Neural cell (in vitro differentiated cells): ENCODE measurements around the gene ALDOC. TPM values are rescaled to one million over a fixed set of nuclear protein-coding genes. Genes with fewer than 3 reads are reported as not detected.

Experiments used
- H2AFZ ChIP-seq: fragments of 200-600, 300-800 bp; sonication (generic), shearing (Covaris generic); 2 replicates; pipeline ENCODE4 v1.6.0; 2014; ENCODE audit warnings: low read depth, mild to moderate bottlenecking, antibody characterized with exemption, low read length, moderate library complexity
- H3F3A ChIP-seq: fragments of 200-600 bp; shearing (Covaris generic); 2 replicates; pipeline ENCODE4 v1.6.1; 2016; ENCODE audit warnings: mild to moderate bottlenecking, moderate library complexity, mixed read lengths, antibody characterized with exemption, low read length; ENCODE audit not compliant: insufficient read depth, poor library complexity, severe bottlenecking
- H3K27ac ChIP-seq: fragments of 200-600, 300-800 bp; sonication (generic), shearing (Covaris generic); 2 replicates; pipeline ENCODE4 v1.5.1; 2014; ENCODE audit warnings: mild to moderate bottlenecking, low read length, moderate library complexity
- H3K27me3 ChIP-seq: fragments of 300-800, 200-600 bp; sonication (generic), shearing (Covaris generic); 2 replicates; pipeline ENCODE4 v1.6.0; 2014; ENCODE audit warnings: mild to moderate bottlenecking, low read depth, low read length, moderate library complexity; ENCODE audit not compliant: insufficient read depth
- H3K36me3 ChIP-seq: fragments of 300-800, 200-600 bp; sonication (generic), shearing (Covaris generic); 2 replicates; pipeline ENCODE4 v1.5.1; 2014; ENCODE audit warnings: mild to moderate bottlenecking, antibody characterized with exemption, low read length, moderate library complexity; ENCODE audit not compliant: insufficient read depth
- H3K4me2 ChIP-seq: fragments of 300-800, 200-600 bp; sonication (generic), shearing (Covaris generic); 2 replicates; pipeline ENCODE4 v1.6.0; 2014; ENCODE audit warnings: mild to moderate bottlenecking, low read length
- H3K4me3 ChIP-seq: fragments of 300-800, 200-600 bp; sonication (generic), shearing (Covaris generic); 2 replicates; pipeline ENCODE4 v1.5.1; 2014; ENCODE audit warnings: mild to moderate bottlenecking, low read length, moderate library complexity
- H3K79me2 ChIP-seq: fragments of 200-600 bp; shearing (Covaris generic); replicated peaks from 2 replicates; pipeline ENCODE4 v1.6.0; 2014; ENCODE audit warnings: mild to moderate bottlenecking, low read length, moderate library complexity; ENCODE audit not compliant: insufficient read depth
- H3K9ac ChIP-seq: fragments of 300-800, 200-600 bp; sonication (generic), shearing (Covaris generic); 2 replicates; pipeline ENCODE4 v1.6.1; 2016; ENCODE audit warnings: mild to moderate bottlenecking, low read length, mixed read lengths
- H3K9me2 ChIP-seq: fragments of 200-600 bp; shearing (Covaris generic); 2 replicates; pipeline ENCODE4 v1.6.1; 2016; ENCODE audit warnings: mild to moderate bottlenecking, low read length, mixed read lengths; ENCODE audit not compliant: insufficient read depth
- H3K9me3 ChIP-seq: fragments of 200-600, 300-800 bp; sonication (generic), shearing (Covaris generic); 2 replicates; pipeline ENCODE4 v1.6.1; 2016; ENCODE audit warnings: mild to moderate bottlenecking, mixed run types, low read length, moderate library complexity, mixed read lengths
- H4K20me1 ChIP-seq: fragments of 200-600 bp; shearing (Covaris generic); 2 replicates; pipeline ENCODE4 v1.6.1; 2016; ENCODE audit warnings: mild to moderate bottlenecking, mixed run types; ENCODE audit not compliant: insufficient read depth
- CTCF ChIP-seq: fragments of 450-650 bp; IDR thresholded peaks from 2 replicates; pipeline ENCODE4 v1.5.1; 2014; ENCODE audit warnings: antibody characterized with exemption, mild to moderate bottlenecking, moderate library complexity; ENCODE audit not compliant: poor library complexity, severe bottlenecking
- EP300 ChIP-seq: fragments of 450-650 bp; conservative IDR thresholded peaks from 2 replicates; pipeline ENCODE4 v1.6.1; 2014; ENCODE audit warnings: antibody characterized with exemption, mild to moderate bottlenecking, moderate library complexity; ENCODE audit not compliant: poor library complexity, severe bottlenecking
- EZH2 ChIP-seq: fragments of 200-600, 300-800 bp; shearing (Covaris generic), sonication (generic); IDR thresholded peaks from 2 replicates; pipeline ENCODE4 v1.6.1; 2014; ENCODE audit warnings: antibody characterized with exemption, low read length, borderline replicate concordance, mild to moderate bottlenecking; ENCODE audit not compliant: insufficient read depth, poor library complexity, severe bottlenecking
- MXI1 ChIP-seq: fragments of 450-650 bp; conservative IDR thresholded peaks from 2 replicates; pipeline ENCODE4 v1.6.1; 2014; ENCODE audit warnings: antibody characterized with exemption, mild to moderate bottlenecking; ENCODE audit not compliant: poor library complexity, severe bottlenecking
- POLR2AphosphoS5 ChIP-seq: IDR thresholded peaks from 2 replicates; pipeline ENCODE4 v1.6.1; 2012
- RAD21 ChIP-seq: fragments of 450-650 bp; conservative IDR thresholded peaks from 2 replicates; pipeline ENCODE4 v1.6.1; 2014; ENCODE audit warnings: antibody characterized with exemption, mild to moderate bottlenecking, moderate library complexity
- REST ChIP-seq: IDR thresholded peaks from 2 replicates; pipeline ENCODE4 v1.6.1; 2012; ENCODE audit warnings: borderline replicate concordance
- SMC3 ChIP-seq: fragments of 450-650 bp; conservative IDR thresholded peaks from 2 replicates; pipeline ENCODE4 v1.6.1; 2014; ENCODE audit warnings: antibody characterized with exemption, mild to moderate bottlenecking, moderate library complexity; ENCODE audit not compliant: poor library complexity
- TAF1 ChIP-seq: IDR thresholded peaks from 2 replicates; pipeline ENCODE4 v1.6.1; 2012; ENCODE audit warnings: low read depth
- polyA plus RNA-seq: library from polyadenylated mRNA; depleted of rRNA; stranded (reverse); fragments of >200 nt; gene quantifications from 2 replicates; pipeline ENCODE4 v1.2.3, GENCODE V29; 2014

ALDOC gene
- polyA plus RNA-seq, 1 donor from 2014 or later, result 4.0 TPM

GRCh38 chr17:28532050-28532960 lies 44.4 kb downstream of the ALDOC start:
- Histone ChIP-seq H3F3A (no peaks in the 10 kb centered on the region), H3K9ac (no peak overlapping the region), H3K4me2 (no peak overlapping the region), H3K9me2 (no peaks in the 10 kb centered on the region), H3K9me3 (no peaks in the 10 kb centered on the region), H4K20me1 (no peaks in the 10 kb centered on the region), H2AFZ (no peak overlapping the region), H3K27ac (no peak overlapping the region), H3K4me3 (no peak overlapping the region), H3K36me3 (no peaks in the 10 kb centered on the region), H3K27me3 (no peaks in the 10 kb centered on the region), H3K79me2 (no peaks in the 10 kb centered on the region)
- TF ChIP-seq EP300 (no peak), TAF1 (no peak), RAD21 (no peak), CTCF (no peak), SMC3 (no peak), EZH2 (no peak), REST (no peak), MXI1 (no peak), POLR2AphosphoS5 (no peak)

GRCh38 chr17:28530926-28531325 lies 45.8 kb downstream of the ALDOC start:
- Histone ChIP-seq H4K20me1 (no peaks in the 10 kb centered on the region), H2AFZ (no peak overlapping the region), H3K4me2 (no peak overlapping the region), H3K4me3 (no peak overlapping the region), H3K27ac (no peak overlapping the region), H3K27me3 (no peaks in the 10 kb centered on the region), H3K9me2 (no peaks in the 10 kb centered on the region), H3K79me2 (no peaks in the 10 kb centered on the region), H3F3A (no peaks in the 10 kb centered on the region), H3K9ac (no peak overlapping the region), H3K36me3 (no peaks in the 10 kb centered on the region), H3K9me3 (no peaks in the 10 kb centered on the region)
- TF ChIP-seq CTCF (no peak), RAD21 (no peak), MXI1 (no peak), POLR2AphosphoS5 (no peak)
